HG02884 (cell line): ENCODE data around the gene MAP4K4.

Experiments used
- ATAC-seq: cut with Tn5 transposase; IDR thresholded peaks from one replicate; pipeline ENCODE4 v1.9.1; 2021; ENCODE audit warnings: mild to moderate bottlenecking, moderate library complexity; ENCODE audit not compliant: unreplicated experiment

The MAP4K4 gene

DNA sequence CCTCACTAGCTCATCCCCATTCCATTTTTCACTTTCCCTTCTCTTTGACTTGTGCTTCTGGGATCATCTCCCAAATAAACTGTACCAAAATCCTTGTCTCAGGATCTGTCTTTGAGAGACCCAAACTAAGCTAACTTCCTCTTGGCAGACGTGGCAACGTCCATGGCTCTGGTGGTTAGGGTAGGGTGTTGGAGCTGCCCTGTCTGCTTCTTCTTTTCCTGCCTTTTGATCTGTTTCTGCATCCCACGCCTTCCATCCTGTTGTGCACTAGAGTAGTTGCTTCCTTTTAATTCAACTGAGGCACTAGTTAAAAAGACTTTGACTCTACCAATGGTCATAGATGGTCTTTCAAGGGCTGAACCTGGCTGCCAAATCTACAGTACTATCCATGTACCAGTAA, 5.5 kb upstream of the MAP4K4 start:
- no peak for ATAC-seq

DNA sequence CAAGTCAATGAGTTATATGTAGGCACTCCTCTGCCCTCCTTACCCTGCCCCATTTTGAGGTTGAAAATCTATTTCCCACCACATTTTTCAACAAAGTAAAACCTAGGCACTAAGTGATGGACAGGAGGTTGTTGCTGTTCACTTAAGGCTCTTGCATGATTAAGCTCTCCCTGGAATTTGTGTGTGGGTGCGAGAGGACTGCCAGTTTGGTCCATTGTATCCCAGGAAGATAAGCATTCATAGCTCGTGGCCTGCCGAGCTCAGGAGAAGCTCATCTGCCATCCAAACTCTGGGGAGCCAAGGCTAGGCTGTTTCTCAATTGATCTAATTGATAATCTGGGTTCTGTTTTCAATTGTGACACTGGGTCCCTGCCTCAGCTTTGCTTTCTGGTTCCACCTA, 4.7 kb upstream of the MAP4K4 start:
- no peak for ATAC-seq

DNA sequence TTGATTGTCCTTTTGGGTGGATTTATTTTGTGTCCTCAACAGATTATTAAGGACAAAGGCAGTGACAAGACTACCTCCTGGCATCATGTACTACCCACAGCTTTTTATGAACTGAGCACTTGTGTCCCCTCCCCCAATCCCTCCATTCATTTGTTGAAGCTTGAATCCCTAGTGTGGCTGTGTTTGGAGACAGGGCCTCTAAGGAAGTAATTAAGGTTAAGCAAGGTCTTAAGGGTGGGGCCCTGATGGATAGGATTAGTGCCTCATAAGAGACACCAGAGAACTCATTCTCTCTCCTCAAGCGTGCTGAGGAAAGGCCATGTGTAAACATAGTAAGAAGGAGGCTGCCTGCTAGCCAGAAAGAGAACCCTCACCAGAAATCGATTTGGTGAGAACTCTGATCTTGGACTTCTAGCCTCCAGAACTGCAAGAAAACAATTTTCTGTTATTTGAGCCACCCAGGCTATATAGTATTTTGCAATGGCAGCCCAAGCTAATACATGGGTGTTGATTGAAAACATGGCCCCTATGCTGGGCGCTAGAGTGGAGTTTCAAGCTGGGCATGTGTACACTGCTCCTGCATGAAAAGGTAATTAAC, 3.4 kb upstream of the MAP4K4 start:
- ATAC-seq: no peak

DNA sequence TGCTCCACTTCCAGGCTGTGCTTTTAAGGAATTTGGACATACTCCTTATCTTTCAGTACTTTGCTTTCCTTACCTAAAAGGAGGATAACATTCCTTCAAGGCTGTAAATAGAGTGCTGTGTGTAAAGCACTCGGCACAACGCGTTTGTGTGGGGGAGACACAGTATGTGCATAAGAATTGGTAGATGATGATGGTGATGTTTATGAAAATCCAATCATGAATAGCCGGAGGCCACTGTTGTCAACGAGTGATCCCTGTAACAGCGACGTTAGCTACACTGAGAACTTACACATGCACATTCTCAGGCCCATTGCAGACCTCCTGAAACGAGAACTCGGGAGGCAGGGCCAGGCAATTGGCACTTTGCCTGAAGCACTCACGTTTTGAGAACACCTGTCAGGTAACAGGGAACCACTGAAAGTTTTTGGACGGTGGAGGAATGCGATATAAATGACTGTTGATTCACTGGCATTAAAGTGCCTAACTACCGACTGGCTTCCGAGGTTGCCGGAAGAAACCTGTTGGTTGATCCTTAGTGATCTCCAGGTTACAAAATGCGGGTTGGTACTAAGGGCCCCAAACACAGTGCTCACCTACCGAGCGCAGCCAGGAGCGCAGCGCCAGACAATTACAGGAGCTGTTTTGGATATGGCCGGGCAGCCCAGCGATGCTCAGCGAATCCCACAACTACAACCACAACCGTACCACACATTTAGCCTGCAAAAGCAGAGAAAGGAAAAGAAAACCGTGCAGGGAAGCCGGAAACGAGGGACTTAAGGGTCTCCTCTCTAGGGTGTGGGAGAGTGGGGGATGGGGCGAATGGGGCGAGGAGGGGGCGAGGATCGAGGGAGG, 1.0 kb upstream of the MAP4K4 start:
- no peak for ATAC-seq

DNA sequence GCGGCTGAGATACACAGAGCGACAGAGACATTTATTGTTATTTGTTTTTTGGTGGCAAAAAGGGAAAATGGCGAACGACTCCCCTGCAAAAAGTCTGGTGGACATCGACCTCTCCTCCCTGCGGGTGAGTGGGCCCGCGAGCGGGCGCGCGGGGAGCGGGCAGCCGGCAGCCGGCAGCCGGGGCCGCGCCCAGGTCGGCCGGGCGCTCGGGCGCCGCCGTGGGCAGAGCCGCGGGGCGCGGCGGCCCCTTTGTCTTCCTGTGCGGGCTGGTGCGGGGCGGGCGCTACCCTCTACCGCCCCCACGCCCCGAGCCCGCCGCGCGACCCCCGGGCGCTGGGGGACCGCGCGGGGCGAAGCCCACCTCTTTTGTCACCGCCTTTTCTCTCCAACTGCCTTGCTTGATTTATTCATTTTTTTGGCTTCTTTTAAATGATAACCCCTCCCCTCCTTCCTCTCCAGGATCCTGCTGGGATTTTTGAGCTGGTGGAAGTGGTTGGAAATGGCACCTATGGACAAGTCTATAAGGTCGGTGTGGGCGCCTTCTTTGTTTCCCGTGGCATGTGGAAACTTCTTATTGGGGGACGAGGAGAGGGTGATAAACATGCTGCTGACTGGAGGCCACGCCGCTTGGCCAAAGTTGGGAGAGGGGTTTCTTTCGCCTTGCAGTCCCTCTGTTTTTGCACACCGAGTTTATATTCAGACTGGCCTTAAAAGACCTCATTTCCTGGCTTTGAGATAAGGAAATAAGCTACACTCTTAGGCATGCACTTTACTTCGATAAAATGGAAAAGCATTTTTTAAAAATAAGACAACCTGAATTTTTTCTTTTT, 722 bp downstream of the MAP4K4 start:
- ATAC-seq: peak; percentile 34

DNA sequence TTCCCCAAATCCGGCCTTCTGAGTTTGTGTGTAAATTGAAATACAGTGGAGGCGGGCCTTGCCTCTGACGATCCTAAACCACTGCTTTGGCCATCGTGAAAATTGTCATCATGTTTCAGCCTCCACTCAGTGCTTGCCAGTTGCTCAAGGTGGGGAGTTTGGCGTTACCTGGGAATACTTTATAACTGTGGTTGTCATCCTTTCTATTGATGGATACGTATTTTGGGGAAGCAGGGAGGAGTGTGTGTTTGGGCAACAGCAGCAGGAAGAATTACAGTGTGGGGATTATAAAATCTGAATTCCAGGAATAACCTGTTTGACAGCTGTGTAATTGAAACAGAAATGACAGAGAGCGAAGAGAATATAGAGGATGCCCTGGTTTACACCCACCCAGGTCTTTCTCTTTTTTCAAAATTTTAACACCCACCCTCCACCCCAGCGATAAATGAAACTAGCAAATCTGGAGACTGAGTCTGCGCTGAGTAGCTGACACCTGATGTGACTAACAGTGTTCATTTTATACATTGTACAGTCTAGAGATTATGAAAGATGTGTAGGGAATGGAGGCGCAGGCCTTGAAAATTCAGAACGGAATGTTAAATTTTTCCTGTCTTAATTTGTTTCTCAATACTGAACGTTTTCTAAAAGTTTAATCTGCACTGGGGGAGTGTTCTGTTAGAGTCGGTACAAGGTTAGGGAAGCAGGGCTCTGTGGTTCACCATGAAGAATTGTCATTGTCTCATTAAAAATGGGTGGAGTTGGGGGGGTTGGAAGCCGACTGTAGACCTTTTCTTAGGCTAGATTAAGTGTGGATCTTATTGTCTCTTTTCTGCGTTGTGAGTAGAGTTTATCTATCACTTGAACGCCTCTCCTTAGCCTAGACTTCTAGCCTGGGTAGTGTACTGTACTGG, 1.6 kb downstream of the MAP4K4 start:
- no peak for ATAC-seq

DNA sequence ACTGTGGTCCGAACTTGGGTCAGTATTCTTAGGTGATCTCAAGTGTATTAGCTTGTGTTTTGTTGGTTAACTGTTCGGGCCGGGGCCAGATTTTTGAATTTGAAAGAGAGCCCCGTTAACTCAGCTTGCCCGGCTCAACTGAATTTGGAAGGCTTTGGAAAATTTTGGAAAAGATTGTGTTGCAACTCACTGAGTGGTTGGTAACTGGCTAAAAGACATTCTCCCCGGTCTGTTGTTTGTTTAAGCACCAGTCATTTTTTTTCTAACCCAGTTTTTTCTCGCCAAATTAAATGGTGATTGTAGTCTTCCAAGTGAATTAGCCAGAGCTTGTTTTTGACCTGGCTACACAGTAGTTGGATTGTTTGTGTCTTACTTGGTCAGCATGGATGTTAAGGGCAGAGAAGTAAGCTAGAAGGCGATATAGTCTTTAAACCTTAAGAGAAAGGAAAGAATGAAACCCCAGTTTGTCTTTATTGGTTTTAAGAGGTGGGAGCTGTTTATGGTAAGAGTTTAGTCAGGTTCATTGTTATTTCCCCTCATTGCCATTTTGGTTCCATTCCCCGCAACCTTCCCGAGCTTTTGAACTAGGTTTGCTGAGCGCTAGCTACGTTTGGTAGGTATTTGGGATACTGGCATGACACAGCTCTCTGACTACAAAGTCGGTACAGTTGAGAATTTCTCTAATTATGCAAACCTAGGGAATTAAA, 2.4 kb downstream of the MAP4K4 start:
- ATAC-seq: no peak

DNA sequence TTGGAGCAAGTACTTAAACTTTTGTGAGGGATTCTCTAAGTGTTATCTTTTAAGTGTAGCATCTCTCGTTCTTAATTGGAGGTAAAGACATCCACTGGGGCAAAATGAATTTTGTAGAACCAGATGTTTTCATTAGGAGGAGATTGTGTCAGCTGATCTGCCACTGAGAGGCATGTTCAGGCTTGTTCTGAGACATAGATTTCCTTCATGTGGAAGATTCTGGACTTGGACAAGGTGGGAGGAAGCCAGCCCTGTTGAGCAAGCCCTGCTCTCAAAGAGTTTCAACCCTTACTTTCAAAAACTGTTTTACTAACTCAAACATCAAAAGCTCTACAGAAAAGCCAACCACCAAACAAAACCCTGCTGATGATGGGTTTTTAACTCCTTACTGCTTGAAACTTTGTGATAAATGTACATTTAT, 6.5 kb downstream of the MAP4K4 start:
- no peak for ATAC-seq

DNA sequence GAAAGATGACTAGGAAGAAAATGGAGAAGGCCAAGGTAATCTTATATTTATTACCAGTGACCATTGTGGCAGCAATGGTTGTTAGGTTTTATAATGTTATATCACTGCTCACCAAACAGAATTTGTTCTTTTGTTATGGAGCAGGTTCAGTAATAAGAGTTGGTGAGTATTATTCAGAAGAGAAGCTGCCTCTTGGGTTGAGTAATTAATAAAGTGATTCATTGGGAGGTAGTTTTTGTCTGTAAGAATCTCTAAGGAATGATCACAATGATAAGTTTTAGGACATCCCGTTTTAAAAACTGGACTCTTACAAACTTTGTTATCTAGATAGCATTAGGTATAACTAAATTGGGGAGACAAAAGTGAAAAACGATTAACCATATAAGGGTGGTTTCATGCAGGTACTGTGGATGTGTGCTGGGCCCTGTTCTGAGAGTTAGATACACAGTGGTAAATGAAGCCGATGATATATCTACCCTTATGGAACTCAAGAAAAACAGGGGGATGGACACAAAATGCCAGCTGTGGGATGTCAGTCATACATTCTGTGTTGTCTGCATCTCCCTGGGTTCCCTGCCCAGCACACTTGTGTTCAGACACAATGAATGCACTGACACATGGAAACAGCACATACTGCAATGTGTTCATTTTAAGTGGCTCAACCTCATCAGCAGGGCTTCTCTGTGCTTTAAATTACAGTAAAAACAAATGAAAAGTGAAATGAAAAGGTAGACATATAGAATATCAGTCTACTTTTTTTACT, 7.5 kb downstream of the MAP4K4 start:
- no peak for ATAC-seq

DNA sequence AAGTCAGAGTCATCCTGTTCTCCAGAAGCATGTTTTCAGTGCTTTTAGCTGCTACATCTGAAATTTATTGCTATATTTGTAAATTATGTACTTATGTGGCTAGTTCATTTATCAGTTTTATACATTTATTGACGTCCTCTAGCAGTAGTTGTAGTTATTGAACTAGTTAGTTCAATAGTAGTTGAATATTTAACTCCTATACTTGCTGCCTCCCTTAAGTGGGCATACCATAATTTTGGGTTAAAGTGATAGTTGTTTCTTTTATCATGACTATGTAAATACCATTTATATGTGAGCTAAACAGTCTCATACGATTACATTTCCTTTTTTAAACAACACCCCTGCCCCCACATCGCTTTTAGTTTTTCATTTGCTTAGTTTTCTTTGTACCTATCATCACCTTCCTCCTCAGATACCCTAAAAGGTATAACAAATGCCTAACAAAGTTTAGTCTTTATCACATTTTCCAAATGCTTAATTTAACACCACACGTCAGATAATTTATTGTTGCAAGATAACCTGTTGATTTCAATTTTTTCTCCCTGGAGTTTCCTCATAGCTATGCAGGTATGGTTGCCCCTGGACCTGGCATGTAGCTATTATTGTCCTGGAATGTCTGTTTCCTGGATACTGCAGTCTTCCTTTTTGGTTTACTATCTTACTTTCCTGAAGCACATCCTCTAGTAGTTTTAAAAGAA, 8.8 kb downstream of the MAP4K4 start:
- no peak for ATAC-seq

DNA sequence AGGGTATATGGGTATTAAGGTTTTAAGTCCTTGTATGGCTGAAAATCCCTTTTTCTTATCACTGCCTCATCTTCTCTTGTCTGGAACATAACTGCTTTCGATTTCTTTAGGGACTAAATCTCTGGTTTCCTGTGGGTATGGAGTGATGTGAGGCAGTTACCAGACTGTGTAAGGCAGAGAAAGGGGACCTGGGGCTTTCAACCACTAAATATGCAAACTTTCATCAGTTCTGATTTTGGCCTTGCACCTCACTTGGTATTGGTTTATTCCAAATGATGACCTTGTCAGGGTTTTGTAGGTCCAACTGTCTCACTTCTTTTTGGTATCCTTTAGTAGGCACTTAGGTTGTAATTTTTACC, 9.3 kb downstream of the MAP4K4 start:
- peak; percentile 71 for ATAC-seq

DNA sequence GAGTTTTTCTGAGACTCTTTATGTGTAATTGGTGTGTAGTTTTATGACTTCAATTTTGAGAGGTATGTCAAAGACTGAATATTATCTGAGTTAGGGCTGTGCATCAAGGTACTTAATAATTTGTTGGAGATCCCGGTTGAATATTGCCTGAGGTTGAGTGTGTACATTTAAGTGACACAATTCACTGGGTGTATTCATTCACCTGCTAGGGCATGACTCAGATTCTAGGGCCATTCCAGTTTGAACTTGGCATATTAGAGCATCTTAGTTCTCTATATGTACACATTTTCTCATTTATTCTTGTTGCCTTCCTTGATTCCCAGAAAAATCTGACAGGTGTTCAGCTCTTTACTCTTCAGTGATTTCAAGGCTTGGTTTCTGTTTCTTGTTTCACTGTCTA, 12.5 kb downstream of the MAP4K4 start:
- no peak for ATAC-seq

DNA sequence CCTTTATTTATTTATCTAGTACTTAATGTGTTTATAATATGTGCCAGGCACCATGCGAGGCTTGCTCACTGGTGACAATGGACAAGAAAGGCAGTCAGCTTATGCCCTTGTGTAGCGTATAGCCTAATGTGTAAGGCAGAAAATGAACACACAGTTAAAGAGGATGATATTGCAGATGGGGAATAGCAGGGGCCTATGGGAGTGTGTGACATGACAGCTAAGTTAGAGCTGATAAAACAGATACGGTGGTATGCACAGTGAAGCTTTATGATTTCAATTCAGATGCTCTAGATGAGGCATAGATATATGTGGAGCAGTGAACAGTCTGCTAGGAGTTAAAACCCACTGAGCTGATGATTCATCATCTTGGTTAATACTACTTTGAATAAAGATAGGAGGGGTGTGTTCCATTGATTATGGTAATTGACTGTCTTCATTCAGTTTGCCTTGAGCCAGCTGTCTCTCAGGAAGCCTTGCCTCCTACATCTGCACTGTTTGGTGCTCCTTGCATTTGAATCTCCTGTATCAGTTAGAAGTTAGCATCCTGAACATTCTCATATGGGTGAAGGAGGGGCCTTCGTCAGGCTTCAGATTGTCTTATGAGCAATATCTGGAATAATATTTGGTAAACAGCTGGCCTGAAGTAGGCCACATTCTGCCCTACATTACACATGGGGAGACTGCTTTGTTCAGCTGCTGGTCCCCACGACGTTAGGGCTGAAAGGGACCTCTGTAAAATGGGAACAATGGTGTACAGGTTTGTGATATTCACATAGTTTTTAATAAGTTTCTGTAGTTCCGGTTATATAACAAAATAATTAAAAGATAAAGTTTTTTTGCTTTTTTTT, 13.2 kb downstream of the MAP4K4 start:
- no peak for ATAC-seq

DNA sequence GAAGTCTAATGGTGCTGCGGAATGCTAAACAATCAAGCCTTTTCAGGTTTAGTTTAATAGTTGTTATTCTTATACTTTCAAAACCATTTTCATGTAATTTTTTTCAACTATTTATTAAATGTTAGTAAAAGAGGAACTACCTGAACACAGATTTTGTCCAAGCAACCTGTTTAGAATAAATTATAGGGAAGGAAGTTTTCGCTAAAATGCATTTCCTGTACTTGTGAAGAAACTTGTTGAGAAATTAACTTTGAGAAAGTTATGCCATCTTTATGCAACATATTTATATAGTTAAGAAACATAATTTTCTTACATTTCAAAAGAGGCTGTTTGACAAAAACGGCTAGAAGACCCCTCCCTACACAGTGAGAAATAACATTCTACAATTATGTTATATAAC, 16.6 kb downstream of the MAP4K4 start:
- ATAC-seq: no peak

DNA sequence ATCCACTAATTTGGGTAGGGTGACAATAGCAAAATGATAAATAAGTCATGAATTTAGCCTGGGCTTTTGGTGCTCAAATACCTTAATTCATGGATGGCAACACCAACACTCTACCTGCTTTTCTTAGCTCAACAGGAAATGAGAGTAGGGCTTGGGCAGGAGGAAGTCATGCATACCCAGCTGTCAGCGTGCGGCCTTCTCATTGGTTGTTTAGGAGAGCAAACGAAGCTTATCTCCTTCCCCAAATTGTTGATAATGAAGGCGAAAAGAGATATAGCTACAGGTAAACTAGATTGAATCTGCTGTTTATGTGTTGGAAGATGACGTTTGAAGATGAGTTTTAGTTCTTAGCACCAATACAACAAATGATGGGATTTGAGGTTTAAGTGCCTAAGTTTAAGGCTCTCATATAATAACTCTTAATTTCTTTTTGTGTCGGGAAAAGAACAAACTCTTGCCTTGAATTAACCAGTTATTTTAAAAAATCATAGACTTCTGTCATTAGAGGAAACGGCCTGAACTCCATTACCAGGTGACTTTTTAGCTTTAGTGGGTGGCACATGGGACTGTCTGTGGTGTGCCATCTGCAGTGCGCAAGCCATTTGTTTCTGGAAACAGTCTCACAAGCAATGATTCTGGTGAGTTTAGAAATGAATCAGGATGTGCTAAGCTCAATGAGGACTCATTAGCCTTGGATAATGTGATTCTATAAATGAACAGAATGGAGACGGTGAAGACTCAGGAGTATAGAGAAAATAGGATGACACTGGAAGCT, 19.8 kb downstream of the MAP4K4 start:
- ATAC-seq: peak; percentile 76

DNA sequence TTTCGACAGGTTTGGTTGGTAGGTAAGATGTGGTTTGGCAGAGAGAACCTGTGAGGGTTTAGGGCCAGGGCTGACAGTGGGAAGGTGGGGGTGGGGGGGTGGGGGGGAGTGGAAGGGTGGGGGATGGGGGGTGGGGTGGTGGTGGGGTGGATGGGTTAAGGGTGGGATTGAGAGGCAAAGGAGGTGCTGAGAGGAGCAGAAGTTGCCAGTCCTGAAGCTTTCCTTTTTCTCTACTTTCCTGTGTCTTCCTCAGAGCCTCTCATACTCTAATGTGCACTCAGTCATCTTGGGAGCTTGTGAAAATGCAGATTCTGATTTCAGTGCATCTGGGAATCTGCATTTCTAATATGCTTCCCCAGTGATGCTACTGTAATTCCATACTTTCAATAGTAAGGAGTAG, 21.0 kb downstream of the MAP4K4 start:
- no peak for ATAC-seq

DNA sequence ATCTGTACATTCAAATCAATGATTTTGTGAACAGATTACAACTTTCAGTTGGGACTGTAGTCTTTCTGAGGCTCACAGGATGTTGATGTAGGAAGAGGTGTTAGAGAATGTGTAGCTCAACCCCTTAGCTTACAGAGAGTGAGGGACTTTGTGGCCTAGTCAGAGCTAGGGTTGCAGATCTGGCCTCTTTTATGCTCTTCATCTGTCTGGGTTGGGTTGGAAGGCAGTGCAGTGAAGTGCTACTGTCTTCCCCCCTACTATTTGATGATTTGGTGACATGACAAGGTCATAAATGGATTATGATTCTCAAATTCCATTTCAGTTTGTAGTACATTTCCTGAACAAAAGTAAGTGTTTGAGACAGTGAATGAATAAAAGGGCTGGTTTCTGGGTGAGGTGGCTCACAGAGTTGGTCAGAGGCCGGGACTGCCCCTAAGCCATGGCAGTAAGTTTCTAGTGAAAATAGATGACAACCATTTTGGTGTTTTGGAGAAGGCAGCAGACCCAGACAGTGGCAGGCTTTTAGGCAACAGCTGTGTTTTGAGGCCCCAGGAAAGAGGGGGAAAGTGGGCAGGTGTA, 21.6 kb downstream of the MAP4K4 start:
- ATAC-seq: no peak
